ENCODE measurements around the gene FEZF1.
"Not testable (repeated sequence)": the region's sequence is repeated elsewhere in the genome, so short reads cannot be mapped to it uniquely, and the experiment has no call there.

The FEZF1 gene

DNA sequence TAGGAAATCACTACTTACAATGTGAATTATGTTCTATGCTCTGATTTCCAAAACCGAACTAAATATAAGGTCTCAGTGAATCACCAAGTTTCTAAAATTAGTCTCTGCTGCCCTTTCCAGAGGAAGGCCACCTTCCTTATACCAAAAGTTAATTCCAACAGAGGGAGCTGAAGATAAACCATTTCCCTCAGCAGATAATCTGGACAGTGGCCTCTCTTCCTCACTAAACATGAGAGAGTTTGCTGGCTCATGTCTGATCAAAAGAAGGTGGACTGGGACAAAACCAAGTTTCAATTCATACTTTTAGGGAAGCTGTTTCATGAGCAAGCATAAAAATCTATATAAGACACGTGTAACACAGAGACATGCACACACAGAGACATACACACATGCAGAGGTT is 6.4 kb downstream of the FEZF1 start:
- no peak overlapping the region for H3K4me3 ChIP-seq (ENCODE audit: low read depth, low read length)
- DNase-seq (ENCODE audit: low read depth): no peak

DNA sequence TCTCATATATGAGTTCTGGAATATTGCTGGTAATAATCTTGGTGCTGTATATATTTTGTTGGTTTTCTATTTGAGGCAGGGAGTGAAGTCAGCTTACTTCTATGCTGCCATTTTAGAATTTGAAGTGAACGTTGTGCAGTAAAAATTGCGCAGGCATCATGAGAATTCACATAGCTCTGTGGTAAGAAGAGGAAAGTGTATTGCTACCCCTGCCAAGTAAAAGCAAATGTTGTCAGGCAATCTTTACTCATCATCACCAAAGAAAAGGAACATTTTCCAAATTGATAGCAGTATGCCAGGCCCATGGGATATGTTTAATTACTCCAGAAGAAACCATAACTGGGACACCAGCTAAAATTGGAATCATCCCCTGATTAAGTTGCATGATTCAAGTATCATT is 13.4 kb downstream of the FEZF1 start:
- no peak overlapping the region for H3K4me3 ChIP-seq (ENCODE audit: low read depth, low read length)
- TF ChIP-seq, protein P1, sequence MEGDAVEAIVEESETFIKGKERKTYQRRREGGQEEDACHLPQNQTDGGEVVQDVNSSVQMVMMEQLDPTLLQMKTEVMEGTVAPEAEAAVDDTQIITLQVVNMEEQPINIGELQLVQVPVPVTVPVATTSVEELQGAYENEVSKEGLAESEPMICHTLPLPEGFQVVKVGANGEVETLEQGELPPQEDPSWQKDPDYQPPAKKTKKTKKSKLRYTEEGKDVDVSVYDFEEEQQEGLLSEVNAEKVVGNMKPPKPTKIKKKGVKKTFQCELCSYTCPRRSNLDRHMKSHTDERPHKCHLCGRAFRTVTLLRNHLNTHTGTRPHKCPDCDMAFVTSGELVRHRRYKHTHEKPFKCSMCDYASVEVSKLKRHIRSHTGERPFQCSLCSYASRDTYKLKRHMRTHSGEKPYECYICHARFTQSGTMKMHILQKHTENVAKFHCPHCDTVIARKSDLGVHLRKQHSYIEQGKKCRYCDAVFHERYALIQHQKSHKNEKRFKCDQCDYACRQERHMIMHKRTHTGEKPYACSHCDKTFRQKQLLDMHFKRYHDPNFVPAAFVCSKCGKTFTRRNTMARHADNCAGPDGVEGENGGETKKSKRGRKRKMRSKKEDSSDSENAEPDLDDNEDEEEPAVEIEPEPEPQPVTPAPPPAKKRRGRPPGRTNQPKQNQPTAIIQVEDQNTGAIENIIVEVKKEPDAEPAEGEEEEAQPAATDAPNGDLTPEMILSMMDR (IDR thresholded peaks at IDR 0.05; ENCODE audit: low read depth, low read length): no peak
- TF ChIP-seq, protein P2, sequence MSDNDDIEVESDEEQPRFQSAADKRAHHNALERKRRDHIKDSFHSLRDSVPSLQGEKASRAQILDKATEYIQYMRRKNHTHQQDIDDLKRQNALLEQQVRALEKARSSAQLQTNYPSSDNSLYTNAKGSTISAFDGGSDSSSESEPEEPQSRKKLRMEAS (IDR thresholded peaks at IDR 0.05; ENCODE audit: low read depth, low read length): no peak
- TF ChIP-seq MYC (IDR thresholded peaks at IDR 0.05; ENCODE audit: low read depth, low read length) (no peak), POLR2A (IDR thresholded peaks at IDR 0.05; ENCODE audit: extremely low read depth, insufficient read length) (no peak)
- no peak for DNase-seq (ENCODE audit: low read depth)

More for the DNA sequence above, 6.4 kb downstream of the FEZF1 start:
- no peak for TF ChIP-seq POLR2A (IDR thresholded peaks at IDR 0.05; ENCODE audit: extremely low read depth, insufficient read length)
- TF ChIP-seq MYC (IDR thresholded peaks at IDR 0.05; ENCODE audit: low read depth, low read length): no peak
- TF ChIP-seq, protein P2 (IDR thresholded peaks at IDR 0.05; ENCODE audit: low read depth, low read length): no peak
- TF ChIP-seq, protein P1 (IDR thresholded peaks at IDR 0.05; ENCODE audit: low read depth, low read length): no peak

DNA sequence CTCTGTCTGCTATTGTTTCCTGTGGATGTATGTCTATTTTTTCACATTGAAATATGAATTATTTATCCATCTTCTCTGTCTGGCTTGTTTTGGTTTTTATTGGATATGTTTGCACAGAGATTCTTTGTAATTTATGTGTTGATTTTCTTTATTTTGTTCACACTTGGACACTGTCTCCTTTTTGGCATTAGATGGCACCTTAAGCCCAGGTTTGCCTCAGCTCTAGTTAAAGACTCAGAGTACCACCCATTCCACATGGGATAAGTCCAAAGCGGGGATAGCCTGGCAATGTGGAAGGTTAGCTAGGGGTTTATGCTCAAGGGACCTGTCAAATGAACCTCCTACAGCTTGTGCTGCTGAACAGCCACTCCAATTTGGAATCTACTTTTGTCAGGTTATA is 14.1 kb downstream of the FEZF1 start:
- no peak for DNase-seq (ENCODE audit: low read depth)
- TF ChIP-seq, protein P2 (IDR thresholded peaks at IDR 0.05; ENCODE audit: low read depth, low read length): no peak
- TF ChIP-seq POLR2A (IDR thresholded peaks at IDR 0.05; ENCODE audit: extremely low read depth, insufficient read length): no peak
- TF ChIP-seq, protein P1 (IDR thresholded peaks at IDR 0.05; ENCODE audit: low read depth, low read length): no peak
- TF ChIP-seq MYC (IDR thresholded peaks at IDR 0.05; ENCODE audit: low read depth, low read length): no peak
- no peak overlapping the region for H3K4me3 ChIP-seq (ENCODE audit: low read depth, low read length)

DNA sequence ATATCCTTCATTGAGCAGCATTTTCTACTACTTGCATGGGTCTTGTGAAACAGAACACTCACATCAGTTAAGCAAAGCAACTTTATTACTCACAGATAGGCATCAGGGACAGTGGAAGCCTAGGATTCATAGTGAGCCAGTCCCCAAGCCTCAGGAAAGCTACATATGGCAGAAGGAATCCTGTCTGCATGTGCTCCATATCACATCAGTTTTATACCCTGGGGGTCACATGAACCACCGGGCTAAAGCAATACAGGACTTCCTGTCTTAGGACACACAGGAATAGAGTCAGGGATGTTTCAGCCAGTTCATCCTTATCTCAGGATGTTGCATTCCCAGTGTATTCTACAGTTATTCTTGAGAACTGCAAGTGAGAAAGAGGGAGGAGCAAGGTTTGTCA is 15.1 kb downstream of the FEZF1 start:
- TF ChIP-seq MYC (IDR thresholded peaks at IDR 0.05; ENCODE audit: low read depth, low read length): no peak
- TF ChIP-seq, protein P1 (IDR thresholded peaks at IDR 0.05; ENCODE audit: low read depth, low read length): no peak
- no peak for TF ChIP-seq POLR2A (IDR thresholded peaks at IDR 0.05; ENCODE audit: extremely low read depth, insufficient read length)
- TF ChIP-seq, protein P2 (IDR thresholded peaks at IDR 0.05; ENCODE audit: low read depth, low read length): no peak
- H3K4me3 ChIP-seq (ENCODE audit: low read depth, low read length): no peak overlapping the region
- DNase-seq (ENCODE audit: low read depth): no peak

DNA sequence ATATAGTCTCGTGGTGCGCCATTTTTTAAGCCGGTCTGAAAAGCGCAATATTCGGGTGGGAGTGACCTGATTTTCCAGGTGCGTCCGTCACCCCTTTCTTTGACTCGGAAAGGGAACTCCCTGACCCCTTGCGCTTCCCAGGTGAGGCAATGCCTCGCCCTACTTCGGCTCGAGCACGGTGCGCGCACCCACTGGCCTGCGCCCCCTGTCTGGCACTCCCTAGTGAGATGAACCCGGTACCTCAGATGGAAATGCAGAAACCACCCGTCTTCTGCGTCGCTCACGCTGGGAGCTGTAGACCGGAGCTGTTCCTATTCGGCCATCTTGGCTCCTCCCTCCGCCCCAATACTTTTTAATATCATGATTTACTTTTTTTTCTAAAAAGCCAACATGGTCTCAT is 19.9 kb downstream of the FEZF1 start:
- not testable (repeated sequence) for DNase-seq (ENCODE audit: low read depth); H3K4me3 ChIP-seq (ENCODE audit: low read depth, low read length)

DNA sequence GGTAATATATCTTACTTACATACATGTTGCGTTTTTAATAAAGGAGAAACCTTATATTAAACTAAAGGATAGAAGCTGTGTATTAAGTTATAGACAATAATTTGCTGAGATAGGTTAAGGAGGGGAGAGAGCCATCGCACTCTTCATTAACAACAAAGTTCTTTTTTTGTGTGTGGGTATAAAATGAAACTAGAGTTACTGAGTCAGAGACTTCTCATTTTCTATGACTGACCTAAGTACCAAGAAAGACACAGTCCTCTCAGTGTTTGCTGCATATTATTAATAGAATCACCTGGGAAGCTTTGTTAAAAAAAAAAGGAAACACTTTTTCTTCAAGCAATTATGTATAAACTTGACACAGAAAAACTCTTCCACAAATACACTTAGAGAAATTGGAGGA is 31.4 kb downstream of the FEZF1 start:
- DNase-seq (ENCODE audit: low read depth): no peak
- no peak for TF ChIP-seq MYC (IDR thresholded peaks at IDR 0.05; ENCODE audit: low read depth, low read length)
- no peak for TF ChIP-seq POLR2A (IDR thresholded peaks at IDR 0.05; ENCODE audit: extremely low read depth, insufficient read length)
- TF ChIP-seq, protein P2 (IDR thresholded peaks at IDR 0.05; ENCODE audit: low read depth, low read length): no peak
- TF ChIP-seq, protein P1 (IDR thresholded peaks at IDR 0.05; ENCODE audit: low read depth, low read length): no peak
- no peak overlapping the region for H3K4me3 ChIP-seq (ENCODE audit: low read depth, low read length)
